AG20443 (cell line): ENCODE measurements around the gene HIBCH.
"Not testable (repeated sequence)": the region's sequence is repeated elsewhere in the genome, so short reads cannot be mapped to it uniquely, and the experiment has no call there.

Source experiments
- DNase-seq: peaks from one replicate; pipeline ENCODE4 v3.0.0; 2012; ENCODE audit warnings: low spot score, mixed read lengths

HIBCH gene

DNA sequence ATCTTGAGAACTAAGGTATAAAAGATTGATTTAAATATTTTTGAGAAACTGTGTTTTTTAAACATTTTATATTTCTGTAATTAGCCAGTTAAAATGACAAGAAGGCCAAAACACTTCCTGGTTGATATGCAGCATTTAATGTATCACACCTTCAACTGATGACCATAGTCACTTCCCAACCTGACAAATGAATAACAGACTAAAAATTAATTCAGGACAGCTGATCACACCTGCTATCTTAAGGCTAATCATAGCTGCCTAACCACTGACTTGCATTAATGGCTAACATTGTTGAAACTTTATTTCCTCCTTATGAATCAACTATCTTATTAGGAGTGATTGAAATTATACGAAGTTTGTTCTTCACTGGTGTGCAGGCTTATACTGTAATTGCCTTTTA is 131.3 kb downstream of the HIBCH start:
- no peak for DNase-seq

DNA sequence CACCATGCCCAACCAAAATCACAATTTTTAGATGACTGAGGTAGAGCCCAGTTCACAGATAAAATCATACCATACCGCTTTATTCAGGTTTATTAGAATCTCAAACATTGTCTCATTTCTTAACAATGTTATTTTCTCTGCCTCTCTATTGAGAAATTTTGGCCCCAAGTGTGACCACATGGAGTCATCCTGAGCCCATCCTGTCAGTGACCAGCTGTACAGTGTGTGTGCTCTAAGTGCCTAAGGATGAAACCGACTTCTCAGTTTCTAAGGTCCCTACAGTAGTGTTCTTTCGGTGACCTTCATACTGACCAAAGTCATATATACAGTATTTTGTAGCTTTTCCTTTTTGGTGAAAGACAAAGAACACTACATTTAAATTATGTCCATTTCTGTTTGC is 133.4 kb downstream of the HIBCH start:
- DNase-seq: peak; percentile 69

DNA sequence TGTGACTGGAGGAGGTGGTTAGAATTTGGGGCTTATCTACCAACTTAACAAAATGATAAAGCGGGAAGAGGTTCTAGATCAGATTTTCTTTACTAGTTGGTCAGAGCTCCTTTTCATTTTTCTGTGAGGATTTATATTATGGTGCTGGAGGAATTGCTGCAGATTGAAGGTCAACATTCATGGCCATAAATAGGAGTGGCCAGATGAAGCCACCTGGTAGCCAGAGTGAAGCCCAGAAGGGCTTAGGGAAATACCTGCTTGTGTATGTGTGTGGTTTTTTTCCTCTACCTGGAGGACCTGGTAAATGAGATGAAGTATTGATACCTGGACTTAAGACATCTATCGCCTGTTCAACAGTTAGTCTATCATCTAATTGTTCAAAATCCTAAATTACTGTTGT is 134.2 kb downstream of the HIBCH start:
- DNase-seq: no peak

DNA sequence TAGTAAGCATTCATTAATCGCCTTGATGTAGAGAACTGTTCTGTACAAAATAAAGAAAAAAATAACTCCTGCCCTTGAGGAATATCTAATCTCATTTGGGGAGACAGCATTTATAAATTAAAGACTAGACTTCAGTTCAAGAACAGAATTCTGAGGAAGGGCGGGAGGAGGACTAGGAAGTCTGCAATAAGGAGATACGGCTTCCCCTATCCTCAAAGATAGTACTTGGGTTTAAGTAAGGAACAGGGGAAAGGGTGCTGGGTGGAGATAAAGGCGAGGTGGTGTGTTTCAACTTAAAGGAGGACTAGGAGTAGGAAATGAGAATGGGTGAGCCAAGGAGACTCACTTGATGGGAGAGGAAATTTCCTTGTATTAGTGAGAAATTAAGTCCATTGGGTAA is 135.2 kb downstream of the HIBCH start:
- no peak for DNase-seq

- no peak for DNase-seq
These were observed 136.1 kb downstream of the HIBCH start for GRCh38 chr2:190183539-190183938.

GRCh38 chr2:190182071-190182524 is 137.5 kb downstream of the HIBCH start:
- no peak for DNase-seq

DNA sequence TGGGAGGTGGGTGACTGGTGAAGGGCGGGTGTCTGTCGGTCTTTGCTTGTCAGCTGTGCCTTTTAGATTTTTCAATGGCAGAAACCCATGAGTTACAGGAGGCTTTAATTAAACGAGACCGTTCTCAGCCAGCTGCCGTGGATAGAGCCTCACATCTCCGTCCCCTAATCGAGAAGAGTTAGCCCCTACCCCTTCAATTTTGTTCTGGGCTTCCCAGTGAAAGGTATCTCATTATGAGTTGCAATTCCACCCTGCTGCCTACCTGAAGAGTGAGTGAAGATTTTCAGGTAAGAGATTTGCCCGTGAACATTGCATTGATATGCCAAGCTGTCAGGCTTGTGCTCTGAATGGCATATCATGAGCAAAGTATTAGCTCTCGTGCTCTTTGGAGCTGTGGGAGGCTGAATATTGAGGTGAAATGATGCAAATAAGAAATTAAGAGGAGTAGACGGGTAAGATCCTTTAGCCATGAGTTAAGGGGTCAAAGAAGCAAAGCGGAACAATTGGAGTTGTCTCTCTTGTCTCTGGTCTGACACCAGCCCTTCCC is 138.4 kb downstream of the HIBCH start:
- DNase-seq: no peak

DNA sequence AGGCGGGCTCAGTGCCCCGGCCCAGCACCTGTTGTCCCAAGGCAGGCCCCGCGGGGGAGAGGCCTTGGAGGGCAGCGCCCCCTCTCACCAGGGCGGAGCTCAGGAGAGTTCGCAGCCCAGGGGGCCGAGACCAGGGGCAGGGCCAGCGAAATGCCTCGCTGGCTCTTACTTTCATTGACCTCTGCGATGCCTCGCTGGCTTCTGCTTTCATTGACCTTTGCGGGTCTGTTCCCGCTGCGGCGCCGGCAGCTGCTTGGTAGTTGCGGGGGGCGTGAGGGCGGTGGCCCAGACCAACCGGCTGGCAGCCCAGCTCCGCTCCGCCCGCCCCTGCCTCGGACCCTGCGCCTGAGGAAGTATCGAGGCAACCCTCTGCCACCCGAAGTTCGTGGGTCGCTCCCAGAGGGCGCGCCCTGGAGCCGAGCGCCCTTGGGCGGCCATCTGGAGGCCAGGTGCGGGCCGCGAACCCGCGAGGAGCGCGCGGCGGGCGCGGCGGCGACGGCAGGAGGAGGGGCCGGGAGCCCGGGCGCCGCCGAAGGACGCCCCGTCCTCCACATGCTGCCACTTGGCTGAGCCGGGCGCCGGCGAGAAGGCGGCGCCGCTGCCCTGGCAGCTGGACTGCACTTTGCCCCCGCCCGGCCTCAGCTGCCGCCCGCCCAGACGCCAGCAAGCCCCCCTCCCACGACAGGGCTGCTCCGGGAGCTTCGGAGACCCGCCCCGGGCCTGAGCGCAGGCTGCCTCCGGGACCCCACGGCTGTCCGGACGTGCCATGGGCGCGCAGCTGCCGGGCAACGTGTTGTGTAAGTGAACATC is 139.1 kb downstream of the HIBCH start:
- peak; percentile 85 for DNase-seq

DNA sequence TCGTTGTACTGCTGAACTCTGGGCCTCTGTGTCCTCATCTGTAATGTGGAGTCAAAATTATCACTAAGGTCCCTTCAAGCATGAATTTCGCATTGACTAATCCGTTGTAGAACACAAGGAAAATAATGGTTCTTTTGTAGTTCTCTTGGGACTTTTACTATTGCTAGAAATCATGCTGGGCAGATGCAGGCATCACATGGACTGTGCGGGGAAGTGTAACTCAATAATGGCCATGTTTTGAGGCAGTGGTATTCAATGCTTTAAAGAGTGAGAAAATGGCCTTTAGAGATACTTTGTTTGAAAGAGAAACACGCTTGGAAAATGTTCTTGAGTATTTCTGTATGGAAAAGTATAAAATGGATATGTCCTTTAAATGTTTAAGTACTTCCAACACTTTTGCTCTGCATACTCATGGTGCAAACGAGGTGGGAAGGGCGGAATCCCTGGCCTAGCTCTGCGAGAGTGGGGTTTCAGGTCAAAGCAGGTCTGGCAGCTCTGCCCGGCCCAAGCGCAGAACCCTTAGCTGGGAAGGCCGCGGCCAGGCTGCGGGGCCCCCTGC is 139.8 kb downstream of the HIBCH start:
- DNase-seq: no peak

- no peak for DNase-seq
These were observed 141.4 kb downstream of the HIBCH start for GRCh38 chr2:190178066-190178722.

GRCh38 chr2:190177249-190178040 is 142.2 kb downstream of the HIBCH start:
- no peak for DNase-seq

DNA sequence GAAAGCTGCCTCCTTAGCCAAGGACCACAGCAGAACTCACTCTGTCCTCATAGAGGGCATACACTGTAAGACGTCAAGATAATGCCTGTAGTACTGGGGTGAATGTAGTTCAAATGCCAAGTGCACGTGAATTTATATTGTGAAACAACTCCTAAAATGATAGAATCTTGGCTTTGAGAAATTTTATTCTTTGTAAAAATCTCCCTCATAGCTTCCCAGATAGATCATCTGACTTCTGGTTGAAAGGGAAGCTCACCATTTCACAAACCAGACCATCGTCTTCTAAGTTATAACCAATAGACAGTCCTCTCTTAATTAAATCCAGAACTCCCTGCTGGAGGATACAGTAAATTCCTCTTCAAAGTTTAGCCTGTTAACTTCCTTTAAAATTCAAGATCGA is 146.2 kb downstream of the HIBCH start:
- DNase-seq: peak; percentile 39

DNA sequence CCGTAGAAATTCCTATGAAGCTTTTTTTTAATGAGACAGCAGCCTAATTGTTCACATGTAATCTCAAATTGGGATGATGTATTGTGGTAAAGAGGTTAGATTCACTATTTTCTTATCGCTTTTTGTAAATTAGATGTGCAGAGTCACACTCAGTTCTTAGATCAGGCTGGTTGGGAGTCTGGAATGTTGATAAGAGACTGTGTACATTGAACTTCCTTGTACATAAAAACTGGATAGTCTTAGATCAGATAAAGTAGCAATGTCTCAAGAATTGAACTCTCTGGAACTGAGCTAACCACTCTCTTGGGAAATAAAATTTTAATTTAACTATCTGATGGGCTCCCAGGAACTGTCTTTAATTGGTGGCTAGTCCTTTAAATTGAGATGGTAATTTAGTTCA is 149.0 kb downstream of the HIBCH start:
- no peak for DNase-seq

DNA sequence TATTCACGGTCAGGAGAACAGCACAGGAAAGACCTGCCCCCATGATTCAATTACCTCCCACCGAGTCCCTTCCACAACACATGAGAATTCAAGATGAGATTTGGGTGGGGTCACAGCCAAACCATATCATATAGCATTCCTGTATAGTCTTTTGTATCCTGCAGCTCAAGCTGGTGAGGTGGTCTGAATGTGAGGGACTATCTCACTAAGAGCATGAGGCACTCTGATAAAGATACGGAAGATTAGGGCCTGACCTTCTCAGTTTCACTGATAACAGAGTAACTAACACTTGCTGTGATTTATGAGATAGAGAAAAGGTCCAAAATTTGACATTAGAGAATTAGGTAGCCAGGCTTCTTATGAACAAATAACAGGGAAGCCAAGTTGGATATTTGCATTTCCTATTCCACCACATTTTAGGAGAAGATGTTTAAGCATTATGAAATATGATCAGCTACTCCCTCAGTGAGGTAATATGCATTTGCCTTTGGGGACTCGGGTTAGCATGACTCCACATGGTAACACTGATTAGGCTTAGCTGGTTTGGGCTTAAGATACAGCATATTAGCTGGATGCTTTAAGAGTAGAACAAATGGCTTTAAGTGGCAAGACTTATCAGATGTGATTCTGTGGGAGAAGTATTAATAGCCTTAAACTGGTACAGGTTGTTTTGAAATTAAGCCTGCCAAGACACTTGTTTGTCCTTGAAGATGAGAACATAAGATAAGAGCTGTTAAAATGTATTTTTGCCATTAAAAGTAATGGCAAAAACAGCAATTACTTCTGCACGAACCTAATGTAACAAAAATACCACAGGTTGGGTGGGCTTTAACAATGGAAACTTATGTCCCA is 150.2 kb downstream of the HIBCH start:
- DNase-seq: no peak

- no peak for DNase-seq
These were observed 151.9 kb downstream of the HIBCH start for GRCh38 chr2:190167702-190168101.

DNA sequence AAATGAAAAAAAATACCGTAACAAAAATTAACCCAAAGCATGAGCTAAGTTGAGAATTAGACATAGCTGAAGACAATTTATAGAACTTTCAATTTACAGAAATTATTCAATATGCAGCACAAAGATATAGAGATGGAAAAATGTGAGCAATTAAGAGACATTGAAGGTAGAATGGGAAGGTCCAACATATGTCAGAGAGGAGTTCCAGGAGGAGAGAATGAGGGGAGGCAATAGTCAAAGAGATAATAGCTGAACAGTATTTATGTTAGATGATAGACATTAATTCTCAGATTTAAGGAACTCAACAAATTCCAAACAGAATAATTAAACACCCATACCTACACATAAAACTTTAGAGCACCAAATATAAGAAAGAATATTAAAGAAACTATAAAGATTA is 154.1 kb downstream of the HIBCH start:
- DNase-seq: no peak

DNA sequence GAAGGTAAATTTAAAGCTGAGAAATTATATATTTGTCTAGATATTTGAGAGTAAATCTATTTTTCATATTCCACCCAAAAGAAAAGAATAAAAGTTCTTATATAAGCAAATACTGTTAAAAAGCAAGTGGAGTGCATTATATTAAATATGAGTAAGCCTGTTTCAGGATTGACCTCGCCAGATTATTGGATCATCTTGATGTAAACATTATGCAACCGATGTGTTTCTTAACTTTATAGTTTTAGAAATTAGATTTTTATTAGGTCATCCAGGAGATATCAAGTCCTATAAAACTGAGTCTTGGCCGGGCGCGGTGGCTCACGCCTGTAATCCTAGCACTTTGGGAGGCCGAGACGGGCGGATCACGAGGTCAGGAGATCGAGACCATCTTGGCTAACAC is 156.8 kb downstream of the HIBCH start:
- no peak for DNase-seq

GRCh38 chr2:190159453-190159852 is 160.2 kb downstream of the HIBCH start:
- peak; percentile 73 for DNase-seq

GRCh38 chr2:190158798-190159434 is 160.7 kb downstream of the HIBCH start:
- DNase-seq: no peak

GRCh38 chr2:190157613-190158528 is 161.8 kb downstream of the HIBCH start:
- not testable (repeated sequence) for DNase-seq
